Measurements from ENCODE around the gene PHEX.

PHEX gene

GRCh38 chrX:22117633-22118032 is 85.5 kb downstream of the PHEX start:
- no peaks in the 10 kb centered on the region for H3F3A ChIP-seq (ENCODE audit: insufficient read depth)
- no peaks in the 10 kb centered on the region for H3K36me3 ChIP-seq (ENCODE audit: low read length)
- H2AFZ ChIP-seq (ENCODE audit: low read depth, low read length, severe bottlenecking): no peak overlapping the region
- H3K4me3 ChIP-seq (ENCODE audit: insufficient read depth, low read length, poor library complexity, severe bottlenecking): no peak overlapping the region
- TF ChIP-seq CTCF (IDR thresholded peaks at IDR 0.05; ENCODE audit: insufficient read depth, low read length, poor library complexity, severe bottlenecking) (no peak), EZH2phosphoT487 (conservative IDR thresholded peaks at IDR 0.05; ENCODE audit: low read length) (no peak)
- H3K9me3 ChIP-seq (ENCODE audit: insufficient read depth, low read length): no peaks in the 10 kb centered on the region
- no peak overlapping the region for H3K4me2 ChIP-seq (ENCODE audit: low read depth, low read length, poor library complexity, severe bottlenecking)
- no peak overlapping the region for H3K9ac ChIP-seq (ENCODE audit: low read length)
- no peak overlapping the region for H3K27ac ChIP-seq (ENCODE audit: low read depth, low read length)
- H3K79me2 ChIP-seq (ENCODE audit: insufficient read depth, low read length): no peaks in the 10 kb centered on the region
- no peaks in the 10 kb centered on the region for H3K9me2 ChIP-seq (replicated peaks; ENCODE audit: insufficient read depth, low read length)
- H3K27me3 ChIP-seq (ENCODE audit: low read length): no peaks in the 10 kb centered on the region
- H4K20me1 ChIP-seq (ENCODE audit: low read depth, low read length): no peaks in the 10 kb centered on the region

- H3K9me3 ChIP-seq (ENCODE audit: insufficient read depth, low read length): no peaks in the 10 kb centered on the region
- no peak overlapping the region for H2AFZ ChIP-seq (ENCODE audit: low read depth, low read length, severe bottlenecking)
- no peak overlapping the region for H3K4me3 ChIP-seq (ENCODE audit: insufficient read depth, low read length, poor library complexity, severe bottlenecking)
- no peaks in the 10 kb centered on the region for H3F3A ChIP-seq (ENCODE audit: insufficient read depth)
- H3K27ac ChIP-seq (ENCODE audit: low read depth, low read length): no peak overlapping the region
- no peak overlapping the region for H3K4me2 ChIP-seq (ENCODE audit: low read depth, low read length, poor library complexity, severe bottlenecking)
- H3K9ac ChIP-seq (ENCODE audit: low read length): no peak overlapping the region
- H3K9me2 ChIP-seq (replicated peaks; ENCODE audit: insufficient read depth, low read length): no peaks in the 10 kb centered on the region
- no peaks in the 10 kb centered on the region for H4K20me1 ChIP-seq (ENCODE audit: low read depth, low read length)
- H3K27me3 ChIP-seq (ENCODE audit: low read length): no peaks in the 10 kb centered on the region
- no peaks in the 10 kb centered on the region for H3K36me3 ChIP-seq (ENCODE audit: low read length)
- TF ChIP-seq CTCF (IDR thresholded peaks at IDR 0.05; ENCODE audit: insufficient read depth, low read length, poor library complexity, severe bottlenecking): no peak
- no peak for TF ChIP-seq EZH2phosphoT487 (conservative IDR thresholded peaks at IDR 0.05; ENCODE audit: low read length)
- no peaks in the 10 kb centered on the region for H3K79me2 ChIP-seq (ENCODE audit: insufficient read depth, low read length)
Observed at GRCh38 chrX:22118161-22118830, 86.2 kb downstream of the PHEX start.

GRCh38 chrX:22121161-22121560 is 89.0 kb downstream of the PHEX start:
- TF ChIP-seq CTCF (IDR thresholded peaks at IDR 0.05; ENCODE audit: insufficient read depth, low read length, poor library complexity, severe bottlenecking) (no peak), EZH2phosphoT487 (conservative IDR thresholded peaks at IDR 0.05; ENCODE audit: low read length) (no peak)
- H3K9me3 ChIP-seq (ENCODE audit: insufficient read depth, low read length): no peaks in the 10 kb centered on the region
- H3K4me3 ChIP-seq (ENCODE audit: insufficient read depth, low read length, poor library complexity, severe bottlenecking): no peak overlapping the region
- H3K9me2 ChIP-seq (replicated peaks; ENCODE audit: insufficient read depth, low read length): no peaks in the 10 kb centered on the region
- H3K36me3 ChIP-seq (ENCODE audit: low read length): no peaks in the 10 kb centered on the region
- H3K27me3 ChIP-seq (ENCODE audit: low read length): no peaks in the 10 kb centered on the region
- H3F3A ChIP-seq (ENCODE audit: insufficient read depth): no peaks in the 10 kb centered on the region
- no peak overlapping the region for H3K27ac ChIP-seq (ENCODE audit: low read depth, low read length)
- H3K4me2 ChIP-seq (ENCODE audit: low read depth, low read length, poor library complexity, severe bottlenecking): no peak overlapping the region
- no peaks in the 10 kb centered on the region for H4K20me1 ChIP-seq (ENCODE audit: low read depth, low read length)
- no peak overlapping the region for H3K9ac ChIP-seq (ENCODE audit: low read length)
- no peak overlapping the region for H2AFZ ChIP-seq (ENCODE audit: low read depth, low read length, severe bottlenecking)
- no peaks in the 10 kb centered on the region for H3K79me2 ChIP-seq (ENCODE audit: insufficient read depth, low read length)
